K562 (cell line): ENCODE results near the gene RETN. TPM values are rescaled to one million over a fixed set of nuclear protein-coding genes. Genes with fewer than 3 reads are reported as not detected.

Source experiments
- ARHGAP35 ChIP-seq: fragments of 450-650 bp; IDR thresholded peaks from 2 replicates; pipeline ENCODE4 v1.6.1; 2018; ENCODE audit not compliant: partially characterized antibody
- BDP1 ChIP-seq: IDR thresholded peaks from 3 replicates; pipeline ENCODE4 v1.6.1; 2011; ENCODE audit not compliant: insufficient read length, insufficient read depth
- CHD1 ChIP-seq: fragments of 200-600 bp; sonication (generic); IDR thresholded peaks from one replicate; pipeline ENCODE4 v1.6.1; 2012; ENCODE audit warnings: mild to moderate bottlenecking, moderate library complexity, low read length, inconsistent platforms
- EWSR1 ChIP-seq: fragments of 450-650 bp; IDR thresholded peaks from 2 replicates; pipeline ENCODE4 v1.6.1; 2018; ENCODE audit warnings: borderline replicate concordance, mild to moderate bottlenecking, low read depth, moderate library complexity; ENCODE audit not compliant: partially characterized antibody
- MAZ ChIP-seq, 2 experiments: fragments of 450-650 bp in 1 of 2; sonication (generic) in 1 of 2; formaldehyde crosslinking; IDR thresholded peaks in 1 of 2; conservative IDR thresholded peaks in 1 of 2; 2 replicates each; pipeline versions ENCODE4 v1.4.0 to v1.5.0; 2020; ENCODE audit warnings: mild to moderate bottlenecking in 1 of 2, missing genetic modification reagents in 1 of 2
- MTF1 ChIP-seq: fragments of 250-450 bp; sonication (Bioruptor Pico); IDR thresholded peaks from 2 replicates; pipeline ENCODE4 v1.9.0; 2021; ENCODE audit warnings: moderate library complexity, mild to moderate bottlenecking, inconsistent platforms, borderline replicate concordance
- NELFE ChIP-seq: IDR thresholded peaks from 2 replicates; pipeline ENCODE4 v1.6.1; 2011; ENCODE audit warnings: mild to moderate bottlenecking; ENCODE audit not compliant: insufficient read depth, insufficient read length
- RAD51 ChIP-seq: fragments of 450-650 bp; IDR thresholded peaks from 2 replicates; pipeline ENCODE4 v1.7.1; 2016; ENCODE audit warnings: low read depth, mild to moderate bottlenecking, borderline replicate concordance
- RB1 ChIP-seq: fragments of 450-650 bp; IDR thresholded peaks from 2 replicates; pipeline ENCODE4 v1.6.1; 2017; ENCODE audit warnings: low read depth, mild to moderate bottlenecking
- RBFOX2 ChIP-seq: fragments of 200-400 bp; formaldehyde crosslinking; IDR thresholded peaks from 2 replicates; pipeline ENCODE4 v1.6.1; 2017; ENCODE audit warnings: low read depth, mild to moderate bottlenecking, low read length, moderate library complexity
- TAF15 ChIP-seq: fragments of 200-400 bp; formaldehyde crosslinking; IDR thresholded peaks from 2 replicates; pipeline ENCODE4 v1.6.1; 2017; ENCODE audit warnings: mild to moderate bottlenecking, low read depth, low read length, moderate library complexity
- XRCC4 ChIP-seq: IDR thresholded peaks from one replicate; pipeline ENCODE4 v1.6.1; 2011; ENCODE audit not compliant: insufficient read depth, insufficient read length; ENCODE audit errors: extremely low read depth
- ZNF584 ChIP-seq: fragments of 200-800 bp; sonication (Bioruptor generic); IDR thresholded peaks from 2 replicates; pipeline ENCODE4 v1.6.1; 2016; ENCODE audit warnings: low read depth, mild to moderate bottlenecking, missing genetic modification characterization, missing compliant biosample characterization
- ZZZ3 ChIP-seq: fragments of 450-650 bp; IDR thresholded peaks from 2 replicates; pipeline ENCODE4 v1.6.1; 2016; ENCODE audit warnings: antibody characterized with exemption, mild to moderate bottlenecking, moderate library complexity
- polyA plus RNA-seq, 8 experiments: library from polyadenylated mRNA; depleted of rRNA in 4 of 8; stranded (reverse) in 5 of 8; unstranded in 3 of 8; fragments of >200 nt; fragmentation: Nextera tagmentation in 2 of 8; fragmentation: Illumina TruSeq in 1 of 8; extraction: Ambion mirVana in 2 of 8; extraction: Trizol in 1 of 8; gene quantifications; 2 replicates each; pipeline versions ENCODE4 v1.2.1 to v1.2.3, GENCODE V29; 2011 to 2014; ENCODE audit warnings: inconsistent platforms in 1 of 8, missing spikeins in 1 of 8
- total RNA-seq, 7 experiments: library from RNA; depleted of rRNA in 6 of 7; stranded (reverse); fragments of >200 nt in 6 of 7; fragmentation: Illumina TruSeq in 2 of 7; extraction: Trizol in 2 of 7; gene quantifications; 2 replicates each; pipeline versions ENCODE4 v1.2.1 to v1.2.3, GENCODE V29; 2011 to 2021; ENCODE audit warnings: low replicate concordance in 1 of 7
- TF ChIP-seq, protein P1 (sequence below): sonication (generic); formaldehyde crosslinking; IDR thresholded peaks from 2 replicates; pipeline ENCODE4 v1.8.0; 2023; ENCODE audit warnings: mild to moderate bottlenecking, missing genetic modification reagents
- TF ChIP-seq, protein P2 (sequence below): fragments of 450-650 bp; IDR thresholded peaks from 2 replicates; pipeline ENCODE4 v1.6.1; 2016; ENCODE audit warnings: antibody characterized with exemption
- TF ChIP-seq, protein P3 (sequence below): fragments of 250-450 bp; sonication (Bioruptor Pico); IDR thresholded peaks from 2 replicates; pipeline ENCODE4 v1.5.0; 2021

The RETN gene
- total and polyA plus RNA-seq, 9 of the 15 experiments (the other 6 are each of a cell fraction or from before 2014, with no cell fraction given) = not detected

DNA sequence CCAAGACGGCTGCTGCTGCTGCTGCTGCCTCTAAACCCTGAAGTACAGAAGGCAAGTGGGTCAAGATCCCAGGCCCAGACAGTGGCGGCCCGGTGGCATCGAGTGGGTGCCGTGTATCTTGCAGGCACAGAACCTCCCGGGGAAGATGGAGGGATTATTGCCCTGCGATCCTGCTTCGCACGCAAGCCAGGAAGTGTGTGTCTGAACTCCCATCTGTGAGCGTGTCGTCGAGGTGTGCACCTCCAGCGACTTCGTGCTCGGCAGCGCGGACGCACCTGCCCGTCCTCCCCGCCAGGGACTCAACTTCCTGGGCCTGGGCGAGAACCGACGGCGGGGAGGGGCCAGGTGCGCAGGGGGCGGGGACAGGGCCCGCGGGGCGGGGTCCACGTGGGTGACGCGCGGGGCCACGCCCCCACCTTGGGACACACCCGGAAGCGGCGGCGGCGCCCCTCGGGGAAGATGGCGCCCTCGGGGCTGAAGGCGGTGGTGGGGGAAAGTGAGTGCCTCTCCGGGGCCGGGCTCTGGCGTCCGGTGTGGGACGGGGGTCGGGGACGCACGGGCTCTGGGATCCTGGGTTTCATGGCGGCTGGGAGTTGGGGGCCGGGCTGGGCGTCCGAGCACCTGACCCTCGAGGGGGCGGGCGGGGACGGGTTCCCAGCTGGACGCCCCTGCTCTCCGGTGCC is 32.0 kb upstream of the RETN start, which contains the start of gene STXBP2 (continued):
- TF ChIP-seq, protein P1, sequence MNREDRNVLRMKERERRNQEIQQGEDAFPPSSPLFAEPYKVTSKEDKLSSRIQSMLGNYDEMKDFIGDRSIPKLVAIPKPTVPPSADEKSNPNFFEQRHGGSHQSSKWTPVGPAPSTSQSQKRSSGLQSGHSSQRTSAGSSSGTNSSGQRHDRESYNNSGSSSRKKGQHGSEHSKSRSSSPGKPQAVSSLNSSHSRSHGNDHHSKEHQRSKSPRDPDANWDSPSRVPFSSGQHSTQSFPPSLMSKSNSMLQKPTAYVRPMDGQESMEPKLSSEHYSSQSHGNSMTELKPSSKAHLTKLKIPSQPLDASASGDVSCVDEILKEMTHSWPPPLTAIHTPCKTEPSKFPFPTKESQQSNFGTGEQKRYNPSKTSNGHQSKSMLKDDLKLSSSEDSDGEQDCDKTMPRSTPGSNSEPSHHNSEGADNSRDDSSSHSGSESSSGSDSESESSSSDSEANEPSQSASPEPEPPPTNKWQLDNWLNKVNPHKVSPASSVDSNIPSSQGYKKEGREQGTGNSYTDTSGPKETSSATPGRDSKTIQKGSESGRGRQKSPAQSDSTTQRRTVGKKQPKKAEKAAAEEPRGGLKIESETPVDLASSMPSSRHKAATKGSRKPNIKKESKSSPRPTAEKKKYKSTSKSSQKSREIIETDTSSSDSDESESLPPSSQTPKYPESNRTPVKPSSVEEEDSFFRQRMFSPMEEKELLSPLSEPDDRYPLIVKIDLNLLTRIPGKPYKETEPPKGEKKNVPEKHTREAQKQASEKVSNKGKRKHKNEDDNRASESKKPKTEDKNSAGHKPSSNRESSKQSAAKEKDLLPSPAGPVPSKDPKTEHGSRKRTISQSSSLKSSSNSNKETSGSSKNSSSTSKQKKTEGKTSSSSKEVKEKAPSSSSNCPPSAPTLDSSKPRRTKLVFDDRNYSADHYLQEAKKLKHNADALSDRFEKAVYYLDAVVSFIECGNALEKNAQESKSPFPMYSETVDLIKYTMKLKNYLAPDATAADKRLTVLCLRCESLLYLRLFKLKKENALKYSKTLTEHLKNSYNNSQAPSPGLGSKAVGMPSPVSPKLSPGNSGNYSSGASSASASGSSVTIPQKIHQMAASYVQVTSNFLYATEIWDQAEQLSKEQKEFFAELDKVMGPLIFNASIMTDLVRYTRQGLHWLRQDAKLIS (CRISPR knock-in tag) = no peak
- TF ChIP-seq EWSR1 (no peak), ZNF584 (CRISPR knock-in tag) (no peak), RB1 (0 out of 2 replicates have a peak, but pooled peaks have one; percentile 43), ZZZ3 (no peak), NELFE (no peak), CHD1 (no peak), MAZ (CRISPR knock-in tag; conservative IDR thresholded peaks at IDR 0.05 in 1 of 2, IDR thresholded peaks at IDR 0.05 in 1 of 2) (peak; percentile 55 to 65), RAD51 (no peak), TAF15 (no peak), BDP1 (no peak), XRCC4 (no peak), MTF1 (CRISPR knock-in tag) (no peak), RBFOX2 (peak; percentile 78), ARHGAP35 (no peak)
- TF ChIP-seq, protein P2, sequence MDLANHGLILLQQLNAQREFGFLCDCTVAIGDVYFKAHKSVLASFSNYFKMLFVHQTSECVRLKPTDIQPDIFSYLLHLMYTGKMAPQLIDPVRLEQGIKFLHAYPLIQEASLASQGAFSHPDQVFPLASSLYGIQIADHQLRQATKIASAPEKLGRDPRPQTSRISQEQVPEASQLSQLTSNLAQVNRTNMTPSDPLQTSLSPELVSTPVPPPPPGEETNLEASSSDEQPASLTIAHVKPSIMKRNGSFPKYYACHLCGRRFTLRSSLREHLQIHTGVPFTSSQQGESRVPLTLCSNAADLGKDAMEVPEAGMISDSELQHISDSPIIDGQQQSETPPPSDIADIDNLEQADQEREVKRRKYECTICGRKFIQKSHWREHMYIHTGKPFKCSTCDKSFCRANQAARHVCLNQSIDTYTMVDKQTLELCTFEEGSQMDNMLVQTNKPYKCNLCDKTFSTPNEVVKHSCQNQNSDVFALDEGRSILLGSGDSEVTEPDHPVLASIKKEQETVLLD = peak; percentile 57; the same call in 1 of the 2 replicates
- TF ChIP-seq, protein P3, sequence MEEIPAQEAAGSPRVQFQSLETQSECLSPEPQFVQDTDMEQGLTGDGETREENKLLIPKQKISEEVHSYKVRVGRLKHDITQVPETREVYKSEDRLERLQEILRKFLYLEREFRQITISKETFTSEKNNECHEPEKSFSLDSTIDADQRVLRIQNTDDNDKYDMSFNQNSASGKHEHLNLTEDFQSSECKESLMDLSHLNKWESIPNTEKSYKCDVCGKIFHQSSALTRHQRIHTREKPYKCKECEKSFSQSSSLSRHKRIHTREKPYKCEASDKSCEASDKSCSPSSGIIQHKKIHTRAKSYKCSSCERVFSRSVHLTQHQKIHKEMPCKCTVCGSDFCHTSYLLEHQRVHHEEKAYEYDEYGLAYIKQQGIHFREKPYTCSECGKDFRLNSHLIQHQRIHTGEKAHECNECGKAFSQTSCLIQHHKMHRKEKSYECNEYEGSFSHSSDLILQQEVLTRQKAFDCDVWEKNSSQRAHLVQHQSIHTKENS = no peak
